Mammary epithelial cell (primary cell): ENCODE data around the gene THY1.

Experiments
- EZH2 ChIP-seq: IDR thresholded peaks from 2 replicates; pipeline ENCODE4 v1.6.1; 2012; ENCODE audit warnings: low read length, inconsistent platforms, borderline replicate concordance
- TF ChIP-seq, protein P1 (sequence below), 2 donors: IDR thresholded peaks in 1 of 2; conservative IDR thresholded peaks in 1 of 2; 2 replicates each; pipeline ENCODE4 v1.5.1; 2011 to 2012; ENCODE audit warnings: inconsistent platforms in 2 of 2, low read length in 2 of 2, mild to moderate bottlenecking in 2 of 2, control low read depth in 1 of 2, low read depth in 1 of 2; ENCODE audit not compliant: insufficient read depth in 1 of 2; ENCODE audit errors: extremely low read depth in 1 of 2

DNA sequence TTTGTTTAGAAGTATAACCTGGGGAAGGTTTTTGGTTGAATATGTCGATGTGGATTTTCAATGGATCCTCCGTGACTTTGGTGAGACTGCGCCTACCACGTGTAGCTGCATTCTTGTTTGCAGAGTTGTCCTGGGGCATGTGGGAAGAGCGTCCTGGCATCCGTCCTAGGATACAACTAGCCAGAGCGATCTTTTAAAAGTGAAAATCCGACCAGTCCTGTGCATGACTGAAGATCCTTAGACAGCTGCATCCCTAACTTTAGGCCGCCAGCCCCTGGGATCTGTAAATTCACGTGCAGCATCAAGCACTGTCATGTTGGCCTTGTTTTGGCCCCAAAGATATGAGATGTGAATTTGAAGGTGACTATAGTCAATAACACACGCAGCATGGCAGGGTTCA is 22.4 kb upstream of the THY1 start:
- TF ChIP-seq, protein P1, sequence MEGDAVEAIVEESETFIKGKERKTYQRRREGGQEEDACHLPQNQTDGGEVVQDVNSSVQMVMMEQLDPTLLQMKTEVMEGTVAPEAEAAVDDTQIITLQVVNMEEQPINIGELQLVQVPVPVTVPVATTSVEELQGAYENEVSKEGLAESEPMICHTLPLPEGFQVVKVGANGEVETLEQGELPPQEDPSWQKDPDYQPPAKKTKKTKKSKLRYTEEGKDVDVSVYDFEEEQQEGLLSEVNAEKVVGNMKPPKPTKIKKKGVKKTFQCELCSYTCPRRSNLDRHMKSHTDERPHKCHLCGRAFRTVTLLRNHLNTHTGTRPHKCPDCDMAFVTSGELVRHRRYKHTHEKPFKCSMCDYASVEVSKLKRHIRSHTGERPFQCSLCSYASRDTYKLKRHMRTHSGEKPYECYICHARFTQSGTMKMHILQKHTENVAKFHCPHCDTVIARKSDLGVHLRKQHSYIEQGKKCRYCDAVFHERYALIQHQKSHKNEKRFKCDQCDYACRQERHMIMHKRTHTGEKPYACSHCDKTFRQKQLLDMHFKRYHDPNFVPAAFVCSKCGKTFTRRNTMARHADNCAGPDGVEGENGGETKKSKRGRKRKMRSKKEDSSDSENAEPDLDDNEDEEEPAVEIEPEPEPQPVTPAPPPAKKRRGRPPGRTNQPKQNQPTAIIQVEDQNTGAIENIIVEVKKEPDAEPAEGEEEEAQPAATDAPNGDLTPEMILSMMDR (conservative IDR thresholded peaks at IDR 0.05 in 1 of 2, IDR thresholded peaks at IDR 0.05 in 1 of 2; ENCODE audit: extremely low read depth in 1 of 2, insufficient read depth in 1 of 2, low read depth in 1 of 2, low read length in 2 of 2), result no peak
- TF ChIP-seq EZH2, result no peak
